Activated T-cell treated with anti-CD3 and anti-CD28 coated beads, Interleukin-2, amount 50 U/mL, for 1 hour (primary cell): ENCODE data around the gene WNK2.
A peak's percentile ranks its signal among the peaks of the same experiment; 100 is the strongest.

Experiments used
- DNase-seq: peaks from one replicate; pipeline ENCODE4 v3.0.0-alpha.2; 2020

The WNK2 gene

DNA sequence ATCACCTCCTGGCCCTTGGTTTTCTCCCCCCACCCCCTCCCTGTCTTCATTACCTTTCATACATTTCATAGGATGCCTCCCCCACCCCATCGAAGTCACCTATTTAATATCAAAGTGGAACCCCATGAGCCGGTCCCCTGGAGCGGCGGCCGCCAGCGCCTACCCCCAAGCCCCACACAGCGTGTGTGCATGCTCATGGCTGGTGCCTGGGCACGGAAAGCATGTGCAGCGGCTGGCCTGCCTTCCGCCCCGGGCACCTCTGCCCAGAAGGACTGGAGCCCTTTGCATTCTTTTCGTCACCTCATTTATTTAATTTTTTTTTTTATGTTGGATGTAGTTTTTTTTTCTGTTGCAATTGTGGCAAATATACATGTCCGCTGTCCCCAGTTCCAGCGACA lies 116.2 kb downstream of the WNK2 start:
- DNase-seq, result no peak

DNA sequence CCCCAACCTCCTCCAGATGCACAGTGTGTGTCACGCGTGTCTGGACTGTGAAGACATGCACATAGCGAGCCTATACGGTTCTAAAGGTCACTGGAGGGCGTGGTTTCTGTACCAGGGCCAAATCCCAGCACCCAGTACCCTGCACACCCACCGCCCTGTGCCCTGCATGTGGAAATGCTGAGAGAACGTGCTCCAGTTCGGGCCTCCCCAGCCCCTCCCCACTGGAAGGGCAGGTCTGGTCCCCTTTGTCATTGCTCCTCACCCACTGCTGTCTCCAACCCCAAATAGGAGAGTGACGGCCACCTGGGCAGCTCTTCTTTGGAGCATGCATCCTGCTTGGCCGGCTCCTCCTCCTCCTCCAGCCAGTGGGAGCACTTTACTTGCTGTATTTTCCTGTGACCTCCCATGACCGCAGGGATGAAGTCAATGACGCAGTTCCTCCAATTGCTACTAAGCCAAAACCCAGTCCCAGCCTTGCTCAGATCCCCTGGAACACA lies 116.7 kb downstream of the WNK2 start:
- DNase-seq, result no peak

DNA sequence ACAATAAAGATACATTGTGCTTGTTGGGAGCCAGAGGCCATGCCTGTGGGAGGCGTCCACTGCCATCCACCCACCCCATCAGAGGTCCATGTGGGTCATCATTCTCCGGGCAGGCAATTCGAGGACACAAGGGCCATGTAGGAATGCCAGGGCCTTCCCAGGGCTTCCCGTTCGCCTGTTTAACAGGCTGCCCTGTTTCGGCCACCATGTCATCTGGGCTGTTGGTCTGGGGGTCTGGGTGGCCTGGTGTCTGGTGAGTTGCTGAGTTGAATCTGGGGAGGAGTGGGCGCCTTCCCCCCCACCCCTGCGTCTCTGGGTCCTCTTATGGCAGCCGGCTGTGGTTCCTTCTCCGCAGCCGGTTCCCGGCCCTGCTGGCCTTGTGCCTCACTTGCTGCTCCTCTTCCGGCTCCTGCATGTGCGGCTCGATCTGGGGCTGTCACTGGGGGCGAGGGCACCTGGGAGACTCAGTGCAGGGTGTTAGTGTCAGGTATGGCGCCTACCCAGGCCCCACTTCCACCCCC lies 117.4 kb downstream of the WNK2 start:
- no peak for DNase-seq

DNA sequence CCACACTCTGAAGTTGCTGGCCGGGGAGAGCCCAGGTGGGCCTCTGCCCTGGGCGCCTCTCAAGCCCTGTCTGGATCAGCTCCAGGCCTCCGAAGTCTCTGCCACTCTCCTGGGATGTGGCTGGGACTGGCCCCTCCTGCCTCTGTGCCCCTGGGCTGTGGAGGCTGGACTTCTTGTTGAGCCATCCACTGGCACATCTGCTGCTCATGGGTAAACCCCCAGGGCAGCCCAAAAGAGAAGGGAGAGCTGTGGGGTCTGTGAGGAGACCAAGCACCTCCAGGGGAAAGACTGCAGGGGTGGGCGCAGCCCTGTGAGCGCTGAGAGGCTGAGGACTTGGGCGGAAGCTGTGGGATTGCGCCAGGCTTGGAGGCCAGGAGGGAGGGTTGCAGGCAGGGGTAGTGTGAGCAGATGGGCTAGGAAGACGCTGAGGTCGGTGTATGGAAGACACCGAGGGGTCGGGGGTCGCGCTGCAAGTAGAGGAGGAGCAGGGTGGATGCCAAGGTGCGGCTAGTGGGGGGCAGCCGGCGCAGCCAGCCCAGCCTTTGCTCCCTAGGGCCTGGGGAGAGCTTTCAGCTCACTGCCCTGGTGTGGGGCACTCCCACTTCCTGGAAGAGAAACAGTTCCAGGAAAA lies 118.1 kb downstream of the WNK2 start:
- no peak for DNase-seq

DNA sequence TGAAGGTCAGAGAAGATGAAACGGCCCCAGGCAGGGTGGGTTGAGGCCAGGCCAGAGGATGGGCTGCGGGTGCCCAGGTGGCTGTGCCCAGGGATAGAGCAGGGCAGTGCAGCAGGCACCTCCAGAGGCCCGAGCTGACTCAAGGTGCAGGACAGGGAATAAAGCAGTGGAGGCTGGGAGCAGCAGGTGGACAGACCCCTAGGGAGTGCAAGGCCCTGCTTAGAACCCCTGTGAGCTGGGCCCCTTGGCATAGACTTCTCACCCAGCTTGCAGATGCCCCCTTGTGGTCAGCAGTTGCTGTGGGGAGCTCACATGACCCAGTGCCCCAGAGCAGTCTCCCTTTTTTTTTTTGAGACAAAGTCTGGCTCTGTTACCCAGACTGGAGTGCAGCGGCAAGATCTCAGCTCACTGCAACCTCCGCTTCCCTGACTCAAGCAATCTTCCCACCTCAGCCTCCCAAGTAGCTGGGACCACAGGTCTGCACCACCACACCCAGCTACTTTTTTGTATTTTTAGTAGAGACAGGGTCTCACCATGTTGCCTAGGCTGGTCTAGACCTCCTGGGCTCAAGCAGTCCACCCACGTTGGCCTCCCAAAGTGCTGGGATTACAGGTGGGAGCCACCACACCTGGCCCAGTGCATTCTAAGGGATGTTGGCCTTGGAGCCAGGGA lies 118.8 kb downstream of the WNK2 start:
- peak; percentile 61 for DNase-seq

DNA sequence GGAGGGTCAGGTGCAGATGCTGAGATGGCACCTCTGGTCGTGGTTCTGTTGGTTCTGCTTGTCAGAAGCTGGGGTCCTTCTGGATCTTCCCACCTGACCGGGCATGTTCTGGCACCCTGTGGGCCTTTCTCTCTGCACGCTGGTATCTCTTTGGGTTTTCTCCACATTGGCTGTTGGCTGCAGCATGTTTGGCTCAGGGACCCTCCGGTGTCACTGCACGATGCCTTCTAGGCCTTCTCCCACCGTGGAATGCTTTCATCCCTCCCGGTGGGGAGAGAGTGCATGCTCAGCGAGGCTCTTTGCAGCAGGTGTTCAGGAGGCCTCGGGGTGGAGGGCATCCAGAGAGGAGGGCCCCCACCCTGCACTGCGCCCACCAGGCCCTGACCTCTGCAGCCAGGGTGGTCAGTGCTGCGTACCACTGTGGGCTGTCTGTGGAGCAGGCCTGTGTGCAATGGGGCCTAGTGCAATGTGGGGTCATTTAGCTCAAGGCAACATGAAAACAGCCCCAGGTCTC lies 119.4 kb downstream of the WNK2 start:
- DNase-seq, result no peak

DNA sequence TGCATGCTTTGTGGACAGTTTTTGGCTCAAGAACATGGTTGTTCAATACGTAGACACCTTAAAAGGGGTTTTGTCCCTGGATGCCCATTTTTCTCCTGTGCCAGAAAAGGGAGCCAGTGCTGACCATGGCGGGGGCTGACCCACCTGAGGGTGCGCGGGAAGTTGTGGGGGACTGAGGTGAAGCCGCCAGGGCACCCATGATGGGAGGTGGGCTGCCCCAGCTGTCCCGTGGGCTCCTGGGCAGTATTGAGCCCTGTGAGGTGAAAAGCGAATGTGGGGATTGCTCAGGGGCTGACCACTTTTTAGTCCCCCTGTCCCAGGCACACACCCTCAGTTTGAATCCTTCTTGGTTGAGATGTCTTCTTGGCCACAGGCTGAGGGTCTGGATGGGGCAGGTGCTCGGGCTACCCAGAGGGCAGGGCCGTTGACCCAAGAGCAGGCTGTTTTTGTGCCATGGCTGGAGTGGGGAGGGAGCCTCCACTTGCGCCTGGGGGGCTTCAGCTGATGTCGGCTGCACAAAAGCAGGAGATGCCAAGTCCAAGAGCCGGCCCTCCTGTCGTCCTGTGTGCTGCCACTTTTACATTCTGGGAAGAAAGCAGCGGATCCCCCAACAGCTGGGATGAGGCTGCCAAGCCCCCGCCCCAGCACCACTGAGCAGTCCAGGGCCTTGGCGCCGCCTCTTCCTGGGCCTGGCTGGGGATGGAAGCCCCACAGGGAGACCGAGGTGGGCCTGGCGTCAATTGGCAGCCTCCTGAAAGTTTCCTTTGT lies 120.1 kb downstream of the WNK2 start:
- DNase-seq, result no peak

DNA sequence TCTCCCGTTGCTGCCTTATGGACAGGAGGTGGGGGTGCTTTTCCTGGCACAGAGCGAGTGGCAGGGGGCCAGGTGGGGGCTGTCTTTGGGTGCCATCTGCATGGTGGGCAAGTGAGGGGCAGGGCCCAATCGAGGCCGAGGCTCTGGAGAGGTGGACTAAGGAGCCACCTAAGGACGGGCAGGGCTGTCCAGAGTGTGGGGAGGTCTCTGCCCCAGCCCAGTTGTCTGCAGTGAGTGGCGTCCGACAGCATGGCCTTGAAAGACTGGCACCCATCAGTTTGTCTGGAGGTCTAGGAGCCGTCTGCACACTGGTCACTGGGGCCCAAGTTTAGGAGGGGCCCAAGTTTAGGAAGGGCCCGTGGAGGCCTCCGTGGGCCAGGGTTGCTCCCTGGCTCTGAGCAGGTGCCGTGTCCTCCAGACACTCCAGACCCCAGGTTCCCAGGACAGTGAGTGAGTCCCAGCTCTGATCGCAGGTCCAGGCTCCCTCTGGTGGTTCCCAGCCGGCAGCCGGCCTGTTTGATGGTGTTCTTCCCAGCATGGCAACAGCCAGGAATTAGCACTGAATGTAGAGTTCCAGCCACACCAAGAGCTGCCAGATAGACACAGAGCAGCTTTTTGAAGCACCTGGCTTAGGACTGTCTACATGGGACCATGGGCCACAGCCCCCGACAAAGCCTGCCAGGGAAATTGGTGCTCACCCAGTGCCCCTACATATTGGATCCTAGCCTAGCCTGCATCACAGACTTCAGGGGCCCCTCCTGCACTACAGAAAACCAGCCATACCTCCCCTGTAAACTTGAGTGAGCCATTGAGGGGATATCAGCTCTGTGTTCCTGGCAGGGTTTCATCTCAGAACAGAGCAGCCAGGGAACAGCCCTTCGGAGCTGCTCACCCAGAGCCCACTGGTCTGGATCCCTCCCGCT lies 120.9 kb downstream of the WNK2 start:
- DNase-seq, result no peak

DNA sequence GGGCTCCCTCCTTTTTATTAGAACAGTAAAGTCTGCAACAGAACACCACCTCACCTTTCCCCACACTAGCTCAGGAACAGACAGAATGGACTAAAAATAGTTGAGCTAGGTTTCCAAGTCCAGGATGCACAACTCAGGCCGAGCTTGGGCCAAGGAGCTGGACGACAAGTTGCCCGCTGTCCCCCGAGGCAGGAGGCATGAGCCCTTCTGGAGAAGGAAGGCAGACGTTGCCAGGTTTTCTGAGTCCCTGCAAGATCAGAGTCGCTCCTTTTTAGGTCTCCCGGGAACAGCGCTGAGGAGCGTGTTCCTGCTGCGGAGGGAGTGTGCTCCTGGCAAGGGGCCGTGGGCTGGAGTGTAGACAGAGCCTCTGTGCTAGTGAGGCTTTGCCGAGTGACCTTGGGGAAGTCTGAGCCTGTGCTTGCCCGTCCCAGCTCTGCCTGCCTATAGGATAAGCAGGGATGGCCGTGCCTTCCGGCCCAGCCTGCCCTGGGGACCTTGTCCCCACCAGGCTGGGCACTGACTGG lies 121.6 kb downstream of the WNK2 start:
- no peak for DNase-seq

DNA sequence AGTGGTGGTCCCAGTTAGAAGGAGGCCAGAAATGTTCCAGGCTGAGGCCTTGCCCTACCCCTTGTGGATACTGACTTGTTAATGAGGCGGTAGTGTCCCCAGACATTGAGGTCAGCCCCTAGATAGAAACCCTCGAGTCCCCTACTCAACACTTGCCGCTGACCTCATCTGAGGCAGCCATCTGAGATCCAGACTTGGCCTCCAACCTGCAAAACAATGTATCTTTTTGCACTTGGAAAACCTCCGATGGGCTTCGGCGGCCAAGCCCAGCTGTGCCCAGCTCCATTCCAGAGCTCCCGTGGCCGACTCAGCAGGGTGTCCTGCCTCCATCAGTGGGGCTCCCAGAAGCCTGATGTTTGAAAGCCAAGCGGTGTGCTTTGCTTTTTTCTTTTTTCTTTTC lies 122.1 kb downstream of the WNK2 start:
- no peak for DNase-seq

DNA sequence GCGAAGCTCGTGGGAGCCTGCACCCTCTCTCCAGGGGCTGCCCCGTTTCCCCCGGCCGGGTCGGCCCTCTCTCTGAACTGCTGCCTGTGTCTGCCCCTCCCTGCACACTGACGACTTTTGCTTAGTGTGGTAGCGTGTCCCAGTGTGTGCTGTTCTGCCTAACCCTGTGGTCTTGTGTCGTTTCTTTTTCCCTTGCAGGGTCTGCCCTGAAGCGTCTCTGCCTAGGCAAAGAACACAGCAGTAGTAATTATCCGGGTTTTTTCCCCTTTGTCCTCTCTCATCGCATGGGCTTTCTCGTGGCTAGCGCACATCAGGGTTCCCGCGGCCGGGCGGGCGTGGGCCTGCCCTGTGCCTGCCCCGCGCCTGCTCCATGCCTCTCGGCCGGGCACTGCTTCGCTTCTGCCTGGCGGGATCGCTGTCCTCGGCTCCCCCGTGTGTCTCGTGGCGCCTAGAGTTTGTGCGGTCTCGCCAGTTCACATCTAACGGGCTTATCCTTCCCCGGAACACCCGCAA lies 122.7 kb downstream of the WNK2 start:
- no peak for DNase-seq

DNA sequence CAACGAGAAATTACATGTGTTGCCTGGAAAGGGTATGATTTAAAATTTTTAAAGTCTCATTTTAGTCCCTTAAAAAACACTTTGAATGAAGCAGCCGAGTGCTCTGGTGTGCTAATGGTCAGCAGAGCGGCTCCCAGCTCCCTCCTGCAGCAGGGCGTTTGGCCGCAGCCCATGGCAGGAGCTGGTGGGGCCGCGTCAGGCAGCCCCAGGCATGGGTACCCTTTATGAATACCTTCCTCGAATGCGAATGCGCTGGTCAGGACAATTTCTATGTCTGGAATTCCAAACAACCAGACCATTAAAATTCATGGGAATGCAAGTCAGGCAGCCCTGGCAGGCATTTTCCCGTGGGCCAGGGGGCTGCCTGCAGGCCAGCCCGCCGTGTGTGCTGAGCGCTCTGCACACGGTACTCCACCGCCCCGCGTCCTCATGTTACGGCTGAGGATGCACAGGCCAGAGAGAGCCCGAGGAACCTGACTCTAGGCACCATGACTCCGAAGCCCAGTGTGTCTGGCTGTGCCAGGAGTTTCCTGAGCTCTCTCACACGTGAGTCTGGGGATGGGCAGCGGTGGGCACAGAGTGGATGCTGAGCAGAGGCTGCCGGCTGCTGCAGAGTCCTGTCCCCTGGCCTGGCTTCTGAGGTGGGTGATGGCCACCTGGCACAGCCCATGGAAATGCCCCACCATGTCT lies 123.7 kb downstream of the WNK2 start:
- no peak for DNase-seq

DNA sequence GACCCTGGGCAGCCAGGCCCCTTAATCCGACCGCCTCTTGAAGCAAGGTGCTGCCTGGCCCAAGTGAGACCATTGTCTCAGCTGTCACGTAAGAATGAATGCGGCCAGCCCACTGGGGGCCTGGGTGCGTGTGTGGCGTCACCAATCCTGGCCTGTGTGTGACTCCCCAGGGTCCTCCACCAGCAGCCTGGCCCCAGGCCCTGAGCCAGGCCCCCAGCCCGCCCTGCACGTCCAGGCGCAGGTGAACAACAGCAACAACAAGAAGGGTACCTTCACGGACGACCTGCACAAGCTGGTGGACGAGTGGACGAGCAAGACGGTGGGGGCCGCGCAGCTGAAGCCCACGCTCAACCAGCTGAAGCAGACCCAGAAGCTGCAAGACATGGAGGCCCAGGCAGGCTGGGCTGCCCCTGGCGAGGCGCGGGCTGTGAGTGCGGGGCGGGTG lies 124.2 kb downstream of the WNK2 start:
- DNase-seq, result no peak

DNA sequence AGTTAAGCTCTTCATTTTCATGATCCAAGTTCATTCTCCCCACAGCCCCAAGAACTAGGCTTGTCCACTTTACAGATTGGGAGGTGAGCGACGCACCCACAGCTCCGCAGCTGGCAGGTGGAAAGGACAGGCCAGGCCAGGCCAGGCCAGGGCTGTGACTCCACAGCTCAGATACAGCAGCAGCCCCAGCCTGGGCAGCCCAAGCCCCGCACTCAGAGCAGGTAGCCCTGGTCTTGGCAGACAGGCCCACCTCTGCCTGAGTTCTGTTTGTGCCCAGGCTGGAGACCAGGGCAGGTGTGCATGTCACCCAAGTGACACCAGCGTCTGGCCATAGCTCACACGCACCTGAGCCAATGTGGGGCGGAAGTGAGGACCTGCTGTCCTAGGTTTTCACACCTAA lies 124.7 kb downstream of the WNK2 start:
- no peak for DNase-seq

DNA sequence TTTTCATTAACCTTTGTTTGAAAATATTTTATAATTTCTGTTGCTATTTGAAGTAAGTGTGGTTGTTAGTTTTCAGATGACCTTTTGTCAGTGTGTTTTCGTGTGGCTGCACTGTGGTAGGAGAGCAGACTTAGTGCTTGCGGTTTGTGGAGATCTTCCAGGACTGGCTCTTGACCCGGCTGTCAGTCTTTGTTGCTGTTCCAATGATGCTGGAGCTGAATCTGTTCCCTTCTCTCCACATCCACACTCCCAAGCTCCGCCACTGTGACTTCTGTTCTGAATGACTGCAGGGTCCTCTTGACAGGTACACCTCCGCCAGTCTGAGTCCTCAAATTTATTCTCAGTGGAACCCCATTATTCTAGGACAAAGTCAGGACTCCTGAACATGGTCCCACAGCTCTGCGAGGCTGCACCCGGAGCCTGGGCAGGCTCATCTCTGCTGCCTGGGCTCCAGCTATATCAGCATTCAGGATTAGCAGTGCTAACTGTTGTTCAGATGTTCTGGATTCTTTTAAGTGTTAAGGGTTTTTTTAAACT lies 126.0 kb downstream of the WNK2 start:
- no peak for DNase-seq

DNA sequence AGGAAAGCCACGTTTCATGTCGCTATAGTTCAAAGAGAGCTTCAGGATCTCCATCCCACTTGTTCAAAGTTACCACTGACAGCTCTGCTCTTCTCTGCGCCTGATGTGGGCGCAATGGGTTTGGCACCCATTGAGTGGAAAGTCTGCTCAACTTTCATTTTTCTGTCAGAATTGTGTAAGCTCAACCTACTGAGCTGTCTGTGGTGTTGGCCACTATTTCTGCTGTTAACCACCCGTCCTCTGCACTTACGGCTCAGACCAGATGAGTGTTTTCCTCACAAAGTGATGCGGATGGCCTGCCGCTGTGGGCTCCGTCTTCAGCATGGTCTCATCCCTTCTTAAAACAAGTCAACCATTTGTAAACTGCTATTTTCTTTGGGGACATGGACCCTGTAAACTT lies 131.2 kb downstream of the WNK2 start:
- DNase-seq, result no peak

DNA sequence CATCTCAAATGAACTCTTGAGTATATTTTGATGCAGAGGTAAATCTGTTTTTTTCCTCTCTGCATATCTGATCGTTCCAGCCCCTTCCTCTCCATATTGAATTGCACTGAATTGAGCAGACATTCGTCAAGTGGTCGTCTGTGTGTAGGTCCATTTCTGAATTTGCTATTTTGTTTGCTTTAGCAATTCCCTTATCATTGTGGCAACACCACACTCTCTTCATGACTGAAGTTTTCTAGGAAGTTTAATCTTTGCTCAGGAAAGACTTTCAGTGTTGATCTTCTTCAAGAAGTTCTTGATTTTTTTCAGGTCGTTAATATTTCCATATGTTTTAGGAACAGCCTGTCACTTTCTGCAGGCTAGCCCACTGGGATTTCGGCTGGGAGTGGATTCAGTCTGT lies 132.0 kb downstream of the WNK2 start:
- no peak for DNase-seq

DNA sequence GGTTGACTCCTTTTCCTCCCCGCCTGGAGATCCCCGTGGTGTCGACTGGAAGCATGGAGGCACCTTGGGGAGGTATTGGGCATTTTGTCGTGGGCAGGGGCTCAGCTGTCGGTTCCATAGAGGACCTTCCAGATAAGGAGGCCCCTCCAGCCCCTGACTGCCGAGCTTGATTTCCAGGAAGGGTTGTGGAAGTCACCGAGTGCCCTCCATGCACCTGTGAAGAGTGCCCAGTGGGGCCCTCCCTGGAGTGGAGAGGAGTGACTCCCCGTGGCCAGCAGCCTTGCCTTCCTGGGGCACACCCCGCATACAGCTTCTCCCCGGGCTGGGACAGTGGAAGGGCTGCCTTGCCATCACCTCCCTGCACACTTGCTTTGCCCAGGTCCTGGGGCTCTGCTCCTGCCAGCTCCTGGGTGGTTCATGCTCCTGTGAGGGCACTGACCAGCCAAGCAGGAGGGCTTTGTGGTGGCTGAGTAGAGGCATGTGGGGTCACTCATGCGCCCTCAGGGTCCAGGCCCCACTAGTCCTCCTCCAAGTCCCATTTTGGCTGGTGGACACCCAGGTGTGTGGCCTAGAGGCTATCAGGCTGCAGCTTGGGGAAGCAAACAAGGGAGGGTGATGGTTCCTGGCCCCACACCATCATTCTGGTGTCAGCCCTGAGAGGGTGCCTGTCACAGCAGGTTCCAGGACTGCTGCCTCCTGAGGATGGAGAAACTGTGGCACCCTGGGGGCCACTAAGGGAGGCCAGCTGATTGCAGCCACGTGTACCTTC lies 133.0 kb downstream of the WNK2 start:
- no peak for DNase-seq

DNA sequence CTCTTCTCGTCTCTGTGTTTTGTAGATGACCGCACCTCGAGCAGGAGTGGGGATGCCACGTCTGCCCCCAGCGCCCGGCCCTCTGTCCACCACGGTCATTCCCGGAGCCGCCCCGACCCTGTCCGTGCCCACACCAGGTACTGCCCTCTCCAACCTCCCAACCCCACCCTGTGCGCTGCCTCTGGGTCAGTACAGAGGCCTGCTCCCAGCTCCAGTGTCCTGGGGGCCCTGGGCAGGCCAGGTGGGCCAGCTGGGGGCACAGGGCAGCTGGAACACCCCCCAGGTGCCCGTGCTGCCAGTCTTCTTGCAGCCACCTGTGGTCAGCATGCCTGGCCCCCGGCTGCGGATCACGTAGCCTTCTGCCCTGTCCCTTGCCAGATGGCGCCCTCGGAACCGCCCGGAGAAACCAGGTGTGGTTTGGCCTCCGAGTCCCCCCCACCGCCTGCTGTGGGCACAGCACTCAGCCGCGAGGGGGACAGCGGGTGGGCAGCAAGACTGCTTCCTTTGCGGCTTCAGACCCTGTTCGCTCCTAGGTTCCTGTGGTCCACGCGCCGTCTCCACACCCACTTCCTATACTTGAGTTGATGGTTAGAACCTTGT lies 133.7 kb downstream of the WNK2 start:
- DNase-seq, result no peak

DNA sequence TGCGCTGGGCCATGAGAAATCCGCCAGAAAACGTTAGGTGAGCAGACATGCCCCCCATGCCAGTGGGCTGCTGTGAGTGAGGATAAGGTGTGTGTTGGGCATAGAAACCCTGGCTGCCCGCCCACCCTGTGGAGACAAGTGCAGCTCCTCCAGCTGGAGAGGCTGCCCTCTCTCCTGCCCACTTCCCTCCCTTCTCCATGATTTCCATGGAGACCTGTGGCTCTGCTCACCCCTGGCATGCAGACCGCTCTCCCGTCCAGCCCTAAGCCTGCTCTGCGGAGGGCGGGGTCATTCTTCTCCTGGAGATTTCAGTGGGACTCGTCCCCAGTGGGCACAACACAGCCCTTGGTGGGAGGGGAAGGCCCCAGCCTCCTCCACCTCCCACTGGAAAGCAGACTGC lies 134.5 kb downstream of the WNK2 start:
- no peak for DNase-seq
